Keratinocyte (primary cell): ENCODE measurements around the gene PHF5A. TPM values are rescaled to one million over a fixed set of nuclear protein-coding genes. Genes with fewer than 3 reads are reported as not detected.

Experiments used
- DNase-seq: peaks from one replicate; pipeline ENCODE4 v3.0.0-alpha.2; 2011; ENCODE audit warnings: low read depth, missing footprints, low spot score
- FAIRE-seq: peaks from 2 replicates; lab custom pipeline; 2011; peaks lifted over from hg19 to GRCh38; lab: Jason Lieb, UNC
- H2AFZ ChIP-seq: 2 replicates; pipeline ENCODE4 v1.6.0; 2012; ENCODE audit warnings: low read length, control low read depth, inconsistent platforms; ENCODE audit not compliant: control insufficient read depth
- H3K27ac ChIP-seq: 2 replicates; pipeline ENCODE4 v1.5.1; 2011; ENCODE audit warnings: low read length; ENCODE audit not compliant: control insufficient read depth, insufficient read depth
- H3K27me3 ChIP-seq: 3 replicates; pipeline ENCODE4 v1.6.0; 2011; ENCODE audit warnings: low read length; ENCODE audit not compliant: control insufficient read depth, insufficient read depth; ENCODE audit errors: extremely low read depth
- H3K36me3 ChIP-seq, 2 experiments: 2 replicates in 1 of 2; 3 replicates in 1 of 2; pipeline ENCODE4 v1.5.1; 2011; ENCODE audit warnings: low read length in 2 of 2, mild to moderate bottlenecking in 1 of 2; ENCODE audit not compliant: control insufficient read depth in 2 of 2, insufficient read depth in 2 of 2; ENCODE audit errors: extremely low read depth in 1 of 2
- H3K4me1 ChIP-seq: 3 replicates; pipeline ENCODE4 v1.5.1; 2011; ENCODE audit warnings: low read length; ENCODE audit not compliant: control insufficient read depth, insufficient read depth; ENCODE audit errors: extremely low read depth
- H3K4me2 ChIP-seq: 3 replicates; pipeline ENCODE4 v1.6.0; 2011; ENCODE audit warnings: low read depth, low read length; ENCODE audit not compliant: control insufficient read depth, insufficient read depth; ENCODE audit errors: extremely low read depth
- H3K4me3 ChIP-seq, 3 experiments: fragments of 200-600 bp in 1 of 3; sonication (generic) in 1 of 3; 2 replicates in 2 of 3; 3 replicates in 1 of 3; pipeline ENCODE4 v1.5.1; 2011 to 2016; ENCODE audit warnings: low read length in 3 of 3, mild to moderate bottlenecking in 3 of 3, control low read depth in 2 of 3, inconsistent platforms in 1 of 3, low read depth in 1 of 3, mixed read lengths in 1 of 3, mixed run types in 1 of 3, moderate library complexity in 1 of 3; ENCODE audit not compliant: control insufficient read depth in 2 of 3, insufficient read depth in 2 of 3; ENCODE audit errors: extremely low read depth in 1 of 3
- H3K79me2 ChIP-seq: 2 replicates; pipeline ENCODE4 v1.6.0; 2012; ENCODE audit warnings: low read length; ENCODE audit not compliant: control insufficient read depth, insufficient read depth
- H3K9ac ChIP-seq: 3 replicates; pipeline ENCODE4 v1.6.0; 2011; ENCODE audit warnings: low read length; ENCODE audit not compliant: control insufficient read depth, insufficient read depth; ENCODE audit errors: extremely low read depth
- H3K9me1 ChIP-seq: 3 replicates; pipeline ENCODE4 v1.6.0; 2011; ENCODE audit warnings: low read length; ENCODE audit not compliant: control insufficient read depth, insufficient read depth; ENCODE audit errors: extremely low read depth
- H3K9me3 ChIP-seq: 2 replicates; pipeline ENCODE4 v1.5.1; 2012; ENCODE audit warnings: low read depth, low read length; ENCODE audit not compliant: control insufficient read depth
- H4K20me1 ChIP-seq: 3 replicates; pipeline ENCODE4 v1.6.0; 2011; ENCODE audit warnings: low read length; ENCODE audit not compliant: control insufficient read depth, insufficient read depth; ENCODE audit errors: extremely low read depth
- EZH2 ChIP-seq: IDR thresholded peaks from one replicate; pipeline ENCODE4 v1.6.1; 2012; ENCODE audit warnings: inconsistent platforms, mild to moderate bottlenecking, low read length, moderate library complexity
- dilution Hi-C: fragments of 300-500 bp; cut with MboI; formaldehyde crosslinking; loops from one replicate; pipeline ENCODE4 v1.7.0; 2020; ENCODE audit warnings: low sequenced_read_pairs; ENCODE audit not compliant: extremely low pct_ligation_motif_present
- polyA plus RNA-seq, 5 experiments: library from polyadenylated mRNA; depleted of rRNA in 3 of 5; stranded (reverse) in 3 of 5; stranded (forward) in 1 of 5; unstranded in 1 of 5; fragments of >200 nt; gene quantifications; 1 replicate in 1 of 5; 2 replicates in 3 of 5; 3 replicates in 1 of 5; pipeline versions ENCODE4 v1.2.1 to v1.2.3, GENCODE V29; 2011 to 2012; ENCODE audit warnings: missing spikeins in 2 of 5, low read depth in 1 of 5, low replicate concordance in 1 of 5
- TF ChIP-seq, protein P1 (sequence below), 3 experiments: IDR thresholded peaks in 1 of 3; conservative IDR thresholded peaks in 1 of 3; optimal IDR thresholded peaks in 1 of 3; 2 replicates in 2 of 3; 3 replicates in 1 of 3; pipeline versions ENCODE3 to v1.5.1; 2011; ENCODE audit warnings: low read length in 3 of 3, mild to moderate bottlenecking in 3 of 3, moderate library complexity in 2 of 3, control low read depth in 1 of 3, inconsistent platforms in 1 of 3; ENCODE audit not compliant: insufficient read depth in 2 of 3; ENCODE audit errors: extremely low read depth in 1 of 3

PHF5A gene
- polyA plus RNA-seq, 1 donor (not counting 4 experiments of a cell fraction or from before 2014, with no cell fraction given), result 77.7 TPM

- H2AFZ ChIP-seq, result no peak overlapping the region
- no peaks in the 10 kb centered on the region for H3K9me3 ChIP-seq
- no peaks in the 10 kb centered on the region for H3K4me1 ChIP-seq
- peaks cover 3% of the 10 kb centered on the region for H3K79me2 ChIP-seq
- no peak overlapping the region for H3K27ac ChIP-seq
- H4K20me1 ChIP-seq, result no peaks in the 10 kb centered on the region
- no peak for TF ChIP-seq EZH2
- TF ChIP-seq, protein P1, sequence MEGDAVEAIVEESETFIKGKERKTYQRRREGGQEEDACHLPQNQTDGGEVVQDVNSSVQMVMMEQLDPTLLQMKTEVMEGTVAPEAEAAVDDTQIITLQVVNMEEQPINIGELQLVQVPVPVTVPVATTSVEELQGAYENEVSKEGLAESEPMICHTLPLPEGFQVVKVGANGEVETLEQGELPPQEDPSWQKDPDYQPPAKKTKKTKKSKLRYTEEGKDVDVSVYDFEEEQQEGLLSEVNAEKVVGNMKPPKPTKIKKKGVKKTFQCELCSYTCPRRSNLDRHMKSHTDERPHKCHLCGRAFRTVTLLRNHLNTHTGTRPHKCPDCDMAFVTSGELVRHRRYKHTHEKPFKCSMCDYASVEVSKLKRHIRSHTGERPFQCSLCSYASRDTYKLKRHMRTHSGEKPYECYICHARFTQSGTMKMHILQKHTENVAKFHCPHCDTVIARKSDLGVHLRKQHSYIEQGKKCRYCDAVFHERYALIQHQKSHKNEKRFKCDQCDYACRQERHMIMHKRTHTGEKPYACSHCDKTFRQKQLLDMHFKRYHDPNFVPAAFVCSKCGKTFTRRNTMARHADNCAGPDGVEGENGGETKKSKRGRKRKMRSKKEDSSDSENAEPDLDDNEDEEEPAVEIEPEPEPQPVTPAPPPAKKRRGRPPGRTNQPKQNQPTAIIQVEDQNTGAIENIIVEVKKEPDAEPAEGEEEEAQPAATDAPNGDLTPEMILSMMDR (optimal IDR thresholded peaks at IDR 0.05 in 1 of 3, IDR thresholded peaks at IDR 0.05 in 1 of 3, conservative IDR thresholded peaks at IDR 0.05 in 1 of 3; ENCODE audit: extremely low read depth in 1 of 3, insufficient read depth in 2 of 3, low read length in 3 of 3), result no peak
- FAIRE-seq (no peak), DNase-seq (no peak)
- H3K4me3 ChIP-seq, result no peak overlapping the region
- dilution Hi-C loops, result no loop called here
- peaks cover 4% of the 10 kb centered on the region in 2 experiments for H3K36me3 ChIP-seq
- H3K27me3 ChIP-seq, result no peaks in the 10 kb centered on the region
- H3K9ac ChIP-seq, result no peak overlapping the region
- H3K4me2 ChIP-seq, result no peak overlapping the region
- H3K9me1 ChIP-seq, result no peaks in the 10 kb centered on the region
Measured at GRCh38 chr22:41429232-41429950, 39.1 kb downstream of the PHF5A start.

- no peak for DNase-seq
- no peaks in the 10 kb centered on the region for H4K20me1 ChIP-seq
- FAIRE-seq, result no peak
- no peak overlapping the region for H2AFZ ChIP-seq
- dilution Hi-C loops, result no loop called here
- H3K9ac ChIP-seq, result no peak overlapping the region
- no peaks in the 10 kb centered on the region for H3K9me3 ChIP-seq
- no peak for TF ChIP-seq EZH2
- TF ChIP-seq, protein P1 (optimal IDR thresholded peaks at IDR 0.05 in 1 of 3, IDR thresholded peaks at IDR 0.05 in 1 of 3, conservative IDR thresholded peaks at IDR 0.05 in 1 of 3; ENCODE audit: extremely low read depth in 1 of 3, insufficient read depth in 2 of 3, low read length in 3 of 3), result no peak
- H3K36me3 ChIP-seq, result peaks cover 0 to 4% of the 10 kb centered on the region in 2 experiments
- no peaks in the 10 kb centered on the region for H3K27me3 ChIP-seq
- H3K27ac ChIP-seq, result no peak overlapping the region
- H3K79me2 ChIP-seq, result no peaks in the 10 kb centered on the region
- H3K4me1 ChIP-seq, result no peaks in the 10 kb centered on the region
- H3K9me1 ChIP-seq, result no peaks in the 10 kb centered on the region
- H3K4me2 ChIP-seq, result no peak overlapping the region
- no peak overlapping the region for H3K4me3 ChIP-seq
Measured at GRCh38 chr22:41425660-41426365, 42.7 kb downstream of the PHF5A start.
